Measurements from ENCODE around the gene LAYN. TPM values are rescaled to one million over a fixed set of nuclear protein-coding genes. Genes with fewer than 3 reads are reported as not detected.

The LAYN gene
- total and polyA plus RNA-seq, 3 donors from 2014 or later, result 7.0 to 9.5 (median 8.7) TPM

- Histone ChIP-seq H3K27ac (no peak overlapping the region), H3K36me3 (ENCODE audit: low read depth, missing control alignments) (no peaks in the 10 kb centered on the region), H3K27me3 (no peaks in the 10 kb centered on the region), H3K9me3 (no peaks in the 10 kb centered on the region), H3K4me1 (no peaks in the 10 kb centered on the region), H3K4me3 (no peak overlapping the region)
- WGBS, 2 donors, result 75 to 76% methylated on average over 4 of the region's 4 CpGs
- peak; percentile 81 for DNase-seq
- intact Hi-C loops (cut with DNase I; ENCODE audit: low total_unique reads), result loop anchor here (10.0 kb wide), 1 partner anchor 280 kb away; no protein-coding TSS in a partner anchor
- no peak for TF ChIP-seq POLR2A (IDR thresholded peaks at IDR 0.05)
- TF ChIP-seq, protein P1, sequence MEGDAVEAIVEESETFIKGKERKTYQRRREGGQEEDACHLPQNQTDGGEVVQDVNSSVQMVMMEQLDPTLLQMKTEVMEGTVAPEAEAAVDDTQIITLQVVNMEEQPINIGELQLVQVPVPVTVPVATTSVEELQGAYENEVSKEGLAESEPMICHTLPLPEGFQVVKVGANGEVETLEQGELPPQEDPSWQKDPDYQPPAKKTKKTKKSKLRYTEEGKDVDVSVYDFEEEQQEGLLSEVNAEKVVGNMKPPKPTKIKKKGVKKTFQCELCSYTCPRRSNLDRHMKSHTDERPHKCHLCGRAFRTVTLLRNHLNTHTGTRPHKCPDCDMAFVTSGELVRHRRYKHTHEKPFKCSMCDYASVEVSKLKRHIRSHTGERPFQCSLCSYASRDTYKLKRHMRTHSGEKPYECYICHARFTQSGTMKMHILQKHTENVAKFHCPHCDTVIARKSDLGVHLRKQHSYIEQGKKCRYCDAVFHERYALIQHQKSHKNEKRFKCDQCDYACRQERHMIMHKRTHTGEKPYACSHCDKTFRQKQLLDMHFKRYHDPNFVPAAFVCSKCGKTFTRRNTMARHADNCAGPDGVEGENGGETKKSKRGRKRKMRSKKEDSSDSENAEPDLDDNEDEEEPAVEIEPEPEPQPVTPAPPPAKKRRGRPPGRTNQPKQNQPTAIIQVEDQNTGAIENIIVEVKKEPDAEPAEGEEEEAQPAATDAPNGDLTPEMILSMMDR (IDR thresholded peaks at IDR 0.05), result peak; percentile 88 to 98 (median 90)
Observed at GRCh38 chr11:111565114-111565720, 24.7 kb downstream of the LAYN start.

DNA sequence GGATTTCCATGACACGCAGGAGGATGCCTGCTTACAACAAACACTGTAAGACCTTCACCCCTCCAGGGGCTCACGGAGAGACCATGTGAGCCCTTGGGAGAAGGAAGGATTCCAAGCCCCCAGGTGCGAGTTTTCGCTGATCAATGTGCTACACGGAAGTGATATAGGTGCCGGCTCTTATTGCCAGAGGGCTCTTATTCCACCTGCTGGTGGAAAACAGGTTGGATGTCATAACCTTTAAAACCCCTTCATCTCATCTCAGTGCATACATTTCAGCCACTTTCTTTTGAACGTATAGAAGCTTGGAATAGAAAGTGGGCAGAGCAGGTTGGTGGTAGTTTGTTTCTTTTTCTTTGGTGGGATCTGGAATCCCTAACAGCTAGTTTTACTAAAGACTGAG is 25.8 kb downstream of the LAYN start:
- H3K36me3 ChIP-seq (ENCODE audit: low read depth, missing control alignments), result no peaks in the 10 kb centered on the region
- intact Hi-C loops (cut with DNase I; ENCODE audit: low total_unique reads), result loop anchor here (10.0 kb wide), 1 partner anchor 278 kb away; no protein-coding TSS in a partner anchor
- no peaks in the 10 kb centered on the region for H3K9me3 ChIP-seq
- TF ChIP-seq, protein P1 (IDR thresholded peaks at IDR 0.05), result no peak
- no peak for TF ChIP-seq POLR2A (IDR thresholded peaks at IDR 0.05)
- no peak for DNase-seq
- no peaks in the 10 kb centered on the region for H3K4me1 ChIP-seq
- WGBS, 2 donors, result 81 to 83% methylated on average over 7 of the region's 7 CpGs
- no peaks in the 10 kb centered on the region for H3K27me3 ChIP-seq
- no peak overlapping the region for H3K4me3 ChIP-seq
- no peak overlapping the region for H3K27ac ChIP-seq

DNA sequence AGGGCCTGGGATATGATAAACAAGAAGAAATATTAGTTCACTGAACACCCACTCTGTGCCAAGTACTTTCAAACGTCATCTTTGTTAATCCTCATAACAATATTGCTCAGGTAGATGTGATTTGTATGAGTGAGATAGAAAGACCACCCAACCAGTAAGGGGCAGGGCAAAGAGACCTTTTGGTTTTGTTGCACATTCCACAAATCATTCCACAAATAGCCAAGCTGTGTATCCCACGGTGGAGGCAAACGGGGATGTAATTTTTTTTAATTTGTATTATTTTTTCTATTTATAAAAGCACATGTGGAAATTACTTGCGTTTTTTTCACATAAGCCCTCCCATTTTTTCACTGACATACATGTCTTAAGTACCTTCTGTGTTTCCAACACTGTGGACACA is 29.0 kb downstream of the LAYN start:
- DNase-seq, result no peak
- WGBS, 2 donors, result 58 to 59% methylated on average over 4 of the region's 4 CpGs
- Histone ChIP-seq H3K4me3 (no peak overlapping the region), H3K4me1 (no peaks in the 10 kb centered on the region), H3K27me3 (no peaks in the 10 kb centered on the region), H3K27ac (no peak overlapping the region), H3K36me3 (ENCODE audit: low read depth, missing control alignments) (no peaks in the 10 kb centered on the region), H3K9me3 (no peaks in the 10 kb centered on the region)
- TF ChIP-seq, protein P1 (IDR thresholded peaks at IDR 0.05), result no peak
- no peak for TF ChIP-seq POLR2A (IDR thresholded peaks at IDR 0.05)
- intact Hi-C loops (cut with DNase I; ENCODE audit: low total_unique reads), result loop anchor here (10.0 kb wide), 1 partner anchor 275 kb away; no protein-coding TSS in a partner anchor

GRCh38 chr11:111570796-111571195 is 30.3 kb downstream of the LAYN start:
- TF ChIP-seq, protein P1 (IDR thresholded peaks at IDR 0.05), result no peak
- TF ChIP-seq POLR2A (IDR thresholded peaks at IDR 0.05), result no peak
- WGBS, 2 donors, result 63 to 71% methylated on average over 6 of the region's 6 CpGs

More at GRCh38 chr11:111570796-111571195, 30.3 kb downstream of the LAYN start:
- no peaks in the 10 kb centered on the region for H3K9me3 ChIP-seq
- H3K4me1 ChIP-seq, result no peaks in the 10 kb centered on the region
- H3K4me3 ChIP-seq, result no peak overlapping the region
- intact Hi-C loops (cut with DNase I; ENCODE audit: low total_unique reads), result no loop called here
- no peaks in the 10 kb centered on the region for H3K27me3 ChIP-seq
- DNase-seq, result no peak
- H3K27ac ChIP-seq, result no peak overlapping the region
- no peaks in the 10 kb centered on the region for H3K36me3 ChIP-seq (ENCODE audit: low read depth, missing control alignments)
